Smooth muscle cell (in vitro differentiated cells): Measurements from ENCODE around the gene MNS1. TPM values are rescaled to one million over a fixed set of nuclear protein-coding genes. Genes with fewer than 3 reads are reported as not detected.

ENCODE experiments used
- DNase-seq: peaks from one replicate; lab custom pipeline; 2025; ENCODE audit not compliant: unreplicated experiment; lab: John Stamatoyannopoulos, UW
- H2AFZ ChIP-seq: fragments of 200-600 bp; sonication (generic); 2 replicates; pipeline ENCODE4 v1.6.0; 2016; ENCODE audit warnings: antibody characterized with exemption, low read depth, mild to moderate bottlenecking
- H3F3A ChIP-seq: fragments of 200-600 bp; sonication (generic); 2 replicates; pipeline ENCODE4 v1.6.0; 2017; ENCODE audit warnings: antibody characterized with exemption, low read depth
- H3K27ac ChIP-seq: fragments of 200-600 bp; sonication (generic); 2 replicates; pipeline ENCODE4 v1.5.1; 2016; ENCODE audit warnings: low read depth, mild to moderate bottlenecking
- H3K27me3 ChIP-seq: fragments of 200-600 bp; sonication (generic); 2 replicates; pipeline ENCODE4 v1.6.1; 2016; ENCODE audit warnings: low read depth, mild to moderate bottlenecking
- H3K36me3 ChIP-seq: fragments of 200-600 bp; sonication (generic); 2 replicates; pipeline ENCODE4 v1.5.1; 2016; ENCODE audit warnings: low read depth
- H3K4me1 ChIP-seq: fragments of 200-600 bp; sonication (generic); 2 replicates; pipeline ENCODE4 v1.5.1; 2016; ENCODE audit warnings: low read depth
- H3K4me2 ChIP-seq: fragments of 200-600 bp; sonication (generic); 2 replicates; pipeline ENCODE4 v1.6.0; 2016; ENCODE audit warnings: mild to moderate bottlenecking
- H3K4me3 ChIP-seq: fragments of 200-600 bp; sonication (generic); 2 replicates; pipeline ENCODE4 v1.5.1; 2016; ENCODE audit warnings: mild to moderate bottlenecking
- H3K79me2 ChIP-seq: fragments of 200-600 bp; sonication (generic); 2 replicates; pipeline ENCODE4 v1.6.0; 2016; ENCODE audit warnings: low read depth, mild to moderate bottlenecking
- H3K9ac ChIP-seq: fragments of 200-600 bp; sonication (generic); 2 replicates; pipeline ENCODE4 v1.6.0; 2016; ENCODE audit warnings: low read depth
- H3K9me3 ChIP-seq: fragments of 200-600 bp; sonication (generic); replicated peaks from 2 replicates; pipeline ENCODE4 v1.5.1; 2016; ENCODE audit warnings: low read depth
- H4K20me1 ChIP-seq: fragments of 200-600 bp; sonication (generic); 2 replicates; pipeline ENCODE4 v1.6.0; 2016; ENCODE audit warnings: low read depth
- CTCF ChIP-seq: fragments of 200-600 bp; sonication (generic); IDR thresholded peaks from 2 replicates; pipeline ENCODE4 v1.5.1; 2017; ENCODE audit warnings: borderline replicate concordance, mild to moderate bottlenecking, antibody characterized with exemption; ENCODE audit not compliant: insufficient read depth, poor library complexity, severe bottlenecking
- WGBS: methylation state at CpG from one replicate; pipeline ENCODE4 v1.1.7; 2016; ENCODE audit warnings: low lambda C conversion rate; 5-methylcytosine and 5-hydroxymethylcytosine counted together
- polyA plus RNA-seq: library from polyadenylated mRNA; unstranded; fragments of >200 nt; fragmentation: Nextera tagmentation; extraction: Ambion mirVana; gene quantifications from 2 replicates; pipeline ENCODE4 v1.2.1, GENCODE V29; 2016
- total RNA-seq: library from RNA; depleted of rRNA; stranded (reverse); fragments of >200 nt; gene quantifications from 2 replicates; pipeline ENCODE4 v1.2.3, GENCODE V29; 2014

The MNS1 gene
- total and polyA plus RNA-seq, 2 experiments from 2014 or later, result 0.31 to 2.3 TPM

GRCh38 chr15:56442354-56442753 lies 22.6 kb downstream of the MNS1 start:
- Histone ChIP-seq H3K4me2 (no peak overlapping the region), H3K27ac (no peak overlapping the region), H3K4me1 (no peaks in the 10 kb centered on the region), H2AFZ (no peak overlapping the region), H4K20me1 (no peaks in the 10 kb centered on the region), H3K79me2 (no peaks in the 10 kb centered on the region), H3K27me3 (no peaks in the 10 kb centered on the region), H3K4me3 (no peak overlapping the region), H3F3A (no peaks in the 10 kb centered on the region), H3K9me3 (no peaks in the 10 kb centered on the region), H3K36me3 (no peaks in the 10 kb centered on the region), H3K9ac (no peak overlapping the region)
- DNase-seq, result no peak
- WGBS, result over 99% methylated on average over 3 of the region's 3 CpGs
- TF ChIP-seq CTCF, result no peak

- Histone ChIP-seq H3K4me2 (no peak overlapping the region), H3K36me3 (no peaks in the 10 kb centered on the region), H3F3A (no peaks in the 10 kb centered on the region), H3K4me1 (no peaks in the 10 kb centered on the region), H3K9me3 (no peaks in the 10 kb centered on the region), H3K79me2 (no peaks in the 10 kb centered on the region), H2AFZ (no peak overlapping the region), H3K27ac (no peak overlapping the region), H3K9ac (no peak overlapping the region), H4K20me1 (no peaks in the 10 kb centered on the region), H3K4me3 (no peak overlapping the region), H3K27me3 (no peaks in the 10 kb centered on the region)
- TF ChIP-seq CTCF, result no peak
- WGBS, result 97% methylated on average over 1 of the region's 1 CpG
- DNase-seq, result no peak
These were observed 24.6 kb downstream of the MNS1 start for GRCh38 chr15:56440214-56440770.

DNA sequence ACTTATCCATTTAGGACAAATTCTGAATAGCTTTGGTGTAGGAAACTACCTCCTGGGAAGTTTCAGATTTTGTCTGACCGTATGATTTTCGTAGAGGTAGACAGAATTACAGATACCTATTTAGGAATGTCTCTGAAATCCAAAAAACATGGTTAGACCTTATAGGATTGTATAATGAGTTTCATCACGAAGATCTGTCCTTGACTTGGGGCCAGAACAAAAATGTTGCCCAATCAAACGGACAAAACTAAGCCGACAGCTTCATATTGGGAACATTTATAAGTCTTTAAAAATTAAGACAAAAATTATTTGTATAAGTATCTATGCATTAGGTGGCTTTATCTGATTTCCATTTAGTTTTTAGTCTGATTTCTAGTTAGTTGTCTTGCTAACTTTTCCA lies 32.6 kb downstream of the MNS1 start:
- WGBS, result 93% methylated on average over 5 of the region's 5 CpGs
- no peaks in the 10 kb centered on the region for H3K79me2 ChIP-seq
- no peak overlapping the region for H3K27ac ChIP-seq
- H3K9me3 ChIP-seq, result no peaks in the 10 kb centered on the region
- no peaks in the 10 kb centered on the region for H3K4me1 ChIP-seq
- H4K20me1 ChIP-seq, result no peaks in the 10 kb centered on the region
- H3K4me3 ChIP-seq, result no peak overlapping the region
- H2AFZ ChIP-seq, result no peak overlapping the region
- no peaks in the 10 kb centered on the region for H3K36me3 ChIP-seq
- H3K27me3 ChIP-seq, result no peaks in the 10 kb centered on the region
- TF ChIP-seq CTCF, result no peak
- H3K9ac ChIP-seq, result no peak overlapping the region
- no peak overlapping the region for H3K4me2 ChIP-seq
- DNase-seq, result no peak
- no peaks in the 10 kb centered on the region for H3F3A ChIP-seq

GRCh38 chr15:56428821-56429458 lies 36.0 kb downstream of the MNS1 start:
- 7% methylated on average over 2 of the region's 2 CpGs for WGBS
- no peaks in the 10 kb centered on the region for H3K9me3 ChIP-seq
- H3K4me2 ChIP-seq, result no peak overlapping the region
- H3K36me3 ChIP-seq, result peaks cover 8% of the 10 kb centered on the region
- H4K20me1 ChIP-seq, result no peaks in the 10 kb centered on the region
- no peaks in the 10 kb centered on the region for H3K79me2 ChIP-seq
- no peak overlapping the region for H3K9ac ChIP-seq
- H2AFZ ChIP-seq, result no peak overlapping the region
- no peak overlapping the region for H3K27ac ChIP-seq
- TF ChIP-seq CTCF, result peak; percentile 54
- no peaks in the 10 kb centered on the region for H3K27me3 ChIP-seq
- no peak for DNase-seq
- H3F3A ChIP-seq, result no peaks in the 10 kb centered on the region
- no peak overlapping the region for H3K4me3 ChIP-seq
- H3K4me1 ChIP-seq, result no peaks in the 10 kb centered on the region
